Trophoblast cell (in vitro differentiated cells and primary cell): ENCODE data around the gene HBA2.

Source experiments
- DNase-seq, 2 donors: peaks; one replicate each; pipeline ENCODE4 v3.0.0-alpha.2; 2016
- H2AFZ ChIP-seq: 2 replicates; pipeline ENCODE4 v1.6.1; 2013; ENCODE audit warnings: low read length, moderate library complexity, mild to moderate bottlenecking; ENCODE audit not compliant: insufficient read depth, poor library complexity
- H2AK5ac ChIP-seq: 2 replicates; pipeline ENCODE4 v1.6.1; 2013; ENCODE audit warnings: mild to moderate bottlenecking, low read length
- H2BK120ac ChIP-seq: 2 replicates; pipeline ENCODE4 v1.6.1; 2013; ENCODE audit warnings: low read length, mild to moderate bottlenecking, moderate library complexity; ENCODE audit not compliant: insufficient read depth, poor library complexity
- H2BK12ac ChIP-seq: 2 replicates; pipeline ENCODE4 v1.6.1; 2013; ENCODE audit warnings: mild to moderate bottlenecking, low read length, moderate library complexity
- H2BK5ac ChIP-seq: 2 replicates; pipeline ENCODE4 v1.6.1; 2013; ENCODE audit warnings: low read length, low read depth, moderate library complexity, mild to moderate bottlenecking; ENCODE audit not compliant: poor library complexity
- H3K14ac ChIP-seq: 2 replicates; pipeline ENCODE4 v1.6.1; 2013; ENCODE audit warnings: mild to moderate bottlenecking, low read length
- H3K18ac ChIP-seq: 2 replicates; pipeline ENCODE4 v1.6.1; 2013; ENCODE audit warnings: mild to moderate bottlenecking, low read length
- H3K23ac ChIP-seq: 2 replicates; pipeline ENCODE4 v1.6.1; 2013; ENCODE audit warnings: low read length
- H3K27ac ChIP-seq: 2 replicates; pipeline ENCODE4 v1.5.1; 2013; ENCODE audit warnings: low read depth, mild to moderate bottlenecking, inconsistent platforms, low read length, moderate library complexity
- H3K27me3 ChIP-seq: 2 replicates; pipeline ENCODE4 v1.6.1; 2013; ENCODE audit warnings: inconsistent platforms, mild to moderate bottlenecking, low read length, moderate library complexity; ENCODE audit not compliant: insufficient read depth
- H3K36me3 ChIP-seq, 2 experiments: 1 replicate in 1 of 2; 2 replicates in 1 of 2; pipeline ENCODE4 v1.6.1; 2013; ENCODE audit warnings: low read length in 2 of 2, mild to moderate bottlenecking in 2 of 2, moderate library complexity in 1 of 2; ENCODE audit not compliant: insufficient read depth in 2 of 2, control insufficient read depth in 1 of 2
- H3K4ac ChIP-seq: 2 replicates; pipeline ENCODE4 v1.6.1; 2013; ENCODE audit warnings: low read depth, mild to moderate bottlenecking, low read length, moderate library complexity
- H3K4me1 ChIP-seq, 2 experiments: 1 replicate in 1 of 2; 2 replicates in 1 of 2; pipeline ENCODE4 v1.6.1; 2013; ENCODE audit warnings: low read length in 2 of 2, mild to moderate bottlenecking in 2 of 2, moderate library complexity in 1 of 2; ENCODE audit not compliant: insufficient read depth in 2 of 2, control insufficient read depth in 1 of 2
- H3K4me2 ChIP-seq: 2 replicates; pipeline ENCODE4 v1.6.1; 2013; ENCODE audit warnings: inconsistent platforms, mild to moderate bottlenecking, low read length, moderate library complexity
- H3K4me3 ChIP-seq: 2 replicates; pipeline ENCODE4 v1.5.1; 2013; ENCODE audit warnings: mild to moderate bottlenecking, low read depth, low read length, inconsistent platforms
- H3K79me1 ChIP-seq: one replicate; pipeline ENCODE4 v1.6.1; 2013; ENCODE audit warnings: low read length
- H3K79me2 ChIP-seq: 2 replicates; pipeline ENCODE4 v1.6.1; 2013; ENCODE audit warnings: low read length, mild to moderate bottlenecking; ENCODE audit not compliant: control insufficient read depth, insufficient read depth, poor library complexity
- H3K9ac ChIP-seq: 2 replicates; pipeline ENCODE4 v1.6.1; 2013; ENCODE audit warnings: mild to moderate bottlenecking, low read length
- H3K9me3 ChIP-seq: 2 replicates; pipeline ENCODE4 v1.6.1; 2013; ENCODE audit warnings: low read depth, mild to moderate bottlenecking, control low read depth, inconsistent platforms, low read length; ENCODE audit not compliant: insufficient read depth
- H4K12ac ChIP-seq: 2 replicates; pipeline ENCODE4 v1.6.1; 2013; ENCODE audit warnings: low read depth, mild to moderate bottlenecking, low read length, moderate library complexity
- H4K8ac ChIP-seq: 2 replicates; pipeline ENCODE4 v1.6.1; 2013; ENCODE audit warnings: low read depth, mild to moderate bottlenecking, low read length, moderate library complexity
- H4K91ac ChIP-seq: one replicate; pipeline ENCODE4 v1.6.1; 2013; ENCODE audit warnings: low read depth, mild to moderate bottlenecking, low read length, moderate library complexity
- WGBS: extraction: QIAGEN DNeasy Blood & Tissue Kit; methylation state at CpG from one replicate; pipeline ENCODE4 v1.1.7; 2013; ENCODE audit warnings: missing lambda C conversion rate; ENCODE audit not compliant: insufficient read length, insufficient coverage; ENCODE audit errors: extremely low coverage; 5-methylcytosine and 5-hydroxymethylcytosine counted together

The HBA2 gene

DNA sequence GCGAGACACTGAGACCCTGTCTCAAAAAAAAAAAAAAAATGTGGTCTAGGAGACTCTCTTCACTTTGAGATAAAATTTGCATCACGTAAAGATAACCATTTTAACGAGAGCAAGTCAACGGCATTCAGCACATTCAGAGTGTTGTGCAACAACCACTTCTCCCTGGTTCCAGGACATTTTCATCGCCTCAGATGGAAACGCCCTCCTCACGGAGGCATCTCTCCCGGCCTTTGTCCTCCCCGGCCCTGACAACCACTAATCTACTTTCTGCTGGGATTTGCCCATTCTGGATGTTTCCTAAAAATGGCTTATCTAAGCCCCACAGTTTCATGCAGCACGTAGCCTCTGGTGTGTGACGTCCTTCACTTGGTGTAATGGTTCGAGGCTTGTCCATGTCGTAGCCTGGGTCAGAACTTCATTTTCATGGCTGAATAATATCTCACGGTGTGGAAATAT, 27.9 kb upstream of the HBA2 start:
- H3K9me3 ChIP-seq, result no peaks in the 10 kb centered on the region
- H3K4ac ChIP-seq, result no peak overlapping the region
- WGBS, result no CpG with 5 or more reads among the region's 14 CpGs
- no peak overlapping the region for H3K27ac ChIP-seq
- H3K4me1 ChIP-seq, result no peaks in the 10 kb centered on the region
- H2BK120ac ChIP-seq, result no peak overlapping the region
- H2AK5ac ChIP-seq, result no peak overlapping the region
- H4K8ac ChIP-seq, result no peak overlapping the region
- H3K27me3 ChIP-seq, result no peaks in the 10 kb centered on the region
- no peak overlapping the region for H3K18ac ChIP-seq
- no peak overlapping the region for H3K23ac ChIP-seq
- H3K36me3 ChIP-seq, result no peaks in the 10 kb centered on the region
- H4K91ac ChIP-seq, result no peak overlapping the region
- no peaks in the 10 kb centered on the region for H3K79me2 ChIP-seq
- no peak overlapping the region for H3K4me3 ChIP-seq
- no peak overlapping the region for H2BK5ac ChIP-seq
- H3K9ac ChIP-seq, result no peak overlapping the region
- H2AFZ ChIP-seq, result no peak overlapping the region
- peak; percentile 45 to 75 for DNase-seq
- H3K4me2 ChIP-seq, result no peak overlapping the region
- H3K79me1 ChIP-seq, result no peaks in the 10 kb centered on the region
- no peak overlapping the region for H2BK12ac ChIP-seq
- H4K12ac ChIP-seq, result no peak overlapping the region
- H3K14ac ChIP-seq, result no peak overlapping the region

- H3K27me3 ChIP-seq, result no peaks in the 10 kb centered on the region
- no peak overlapping the region for H3K23ac ChIP-seq
- no peaks in the 10 kb centered on the region for H3K4me1 ChIP-seq
- no peak overlapping the region for H2BK12ac ChIP-seq
- H4K8ac ChIP-seq, result no peak overlapping the region
- H2AFZ ChIP-seq, result no peak overlapping the region
- H3K4me2 ChIP-seq, result no peak overlapping the region
- H2AK5ac ChIP-seq, result no peak overlapping the region
- H3K36me3 ChIP-seq, result no peaks in the 10 kb centered on the region
- H4K12ac ChIP-seq, result no peak overlapping the region
- H3K27ac ChIP-seq, result no peak overlapping the region
- no peak overlapping the region for H3K18ac ChIP-seq
- no peak overlapping the region for H2BK5ac ChIP-seq
- no peak overlapping the region for H2BK120ac ChIP-seq
- H3K4ac ChIP-seq, result no peak overlapping the region
- H3K79me2 ChIP-seq, result no peaks in the 10 kb centered on the region
- H3K79me1 ChIP-seq, result no peaks in the 10 kb centered on the region
- H3K4me3 ChIP-seq, result no peak overlapping the region
- no peak overlapping the region for H3K14ac ChIP-seq
- H3K9me3 ChIP-seq, result no peaks in the 10 kb centered on the region
- WGBS, result no CpG with 5 or more reads among the region's 2 CpGs
- H3K9ac ChIP-seq, result no peak overlapping the region
- DNase-seq, result peak; percentile 47 to 84
- H4K91ac ChIP-seq, result no peak overlapping the region
These were observed 26.0 kb upstream of the HBA2 start for GRCh38 chr16:146646-147045.

DNA sequence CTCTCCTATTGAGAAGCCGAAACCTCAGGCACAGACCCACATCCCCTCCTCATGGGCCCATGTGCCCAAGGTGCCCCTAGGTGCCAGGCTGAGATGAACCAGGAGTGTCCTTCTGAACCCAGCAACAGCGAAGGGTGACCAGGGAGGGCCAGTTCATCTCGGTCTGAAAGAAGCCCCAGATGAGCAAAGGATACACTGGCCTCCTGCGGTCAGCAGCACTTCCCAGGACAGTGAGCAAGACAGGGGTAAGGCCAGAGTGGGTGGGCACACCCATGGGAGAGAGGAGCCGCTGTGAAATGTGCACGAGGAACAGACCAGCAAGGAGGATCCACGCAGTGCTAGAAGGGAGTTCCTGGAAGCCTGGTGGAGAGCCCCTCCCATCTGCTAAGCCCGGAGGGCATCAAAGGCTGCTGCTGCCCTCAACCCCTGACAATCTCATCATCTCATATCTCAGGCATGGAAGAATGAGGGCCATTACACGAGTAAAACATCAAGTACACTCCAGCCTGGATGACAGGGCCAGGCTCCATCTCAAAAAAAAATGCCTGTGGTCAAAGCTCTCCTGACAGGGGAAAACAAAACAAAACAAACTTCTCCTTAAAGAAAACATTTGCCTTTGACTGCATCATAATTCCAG, 23.5 kb upstream of the HBA2 start:
- Histone ChIP-seq H2BK12ac (no peak overlapping the region), H3K14ac (no peak overlapping the region), H4K8ac (no peak overlapping the region), H2AK5ac (no peak overlapping the region), H3K79me2 (no peaks in the 10 kb centered on the region), H4K12ac (no peak overlapping the region), H3K36me3 (no peaks in the 10 kb centered on the region), H2BK5ac (no peak overlapping the region), H3K4me2 (no peak overlapping the region), H3K79me1 (no peaks in the 10 kb centered on the region), H3K4me3 (no peak overlapping the region), H2BK120ac (no peak overlapping the region), H2AFZ (no peak overlapping the region), H3K4ac (no peak overlapping the region), H3K4me1 (no peaks in the 10 kb centered on the region), H3K27ac (no peak overlapping the region), H4K91ac (no peak overlapping the region), H3K23ac (no peak overlapping the region), H3K9ac (no peak overlapping the region), H3K18ac (no peak overlapping the region), H3K9me3 (no peaks in the 10 kb centered on the region), H3K27me3 (peaks cover 2% of the 10 kb centered on the region)
- WGBS, result no CpG with 5 or more reads among the region's 9 CpGs
- DNase-seq, result peak; percentile 95 to 97

DNA sequence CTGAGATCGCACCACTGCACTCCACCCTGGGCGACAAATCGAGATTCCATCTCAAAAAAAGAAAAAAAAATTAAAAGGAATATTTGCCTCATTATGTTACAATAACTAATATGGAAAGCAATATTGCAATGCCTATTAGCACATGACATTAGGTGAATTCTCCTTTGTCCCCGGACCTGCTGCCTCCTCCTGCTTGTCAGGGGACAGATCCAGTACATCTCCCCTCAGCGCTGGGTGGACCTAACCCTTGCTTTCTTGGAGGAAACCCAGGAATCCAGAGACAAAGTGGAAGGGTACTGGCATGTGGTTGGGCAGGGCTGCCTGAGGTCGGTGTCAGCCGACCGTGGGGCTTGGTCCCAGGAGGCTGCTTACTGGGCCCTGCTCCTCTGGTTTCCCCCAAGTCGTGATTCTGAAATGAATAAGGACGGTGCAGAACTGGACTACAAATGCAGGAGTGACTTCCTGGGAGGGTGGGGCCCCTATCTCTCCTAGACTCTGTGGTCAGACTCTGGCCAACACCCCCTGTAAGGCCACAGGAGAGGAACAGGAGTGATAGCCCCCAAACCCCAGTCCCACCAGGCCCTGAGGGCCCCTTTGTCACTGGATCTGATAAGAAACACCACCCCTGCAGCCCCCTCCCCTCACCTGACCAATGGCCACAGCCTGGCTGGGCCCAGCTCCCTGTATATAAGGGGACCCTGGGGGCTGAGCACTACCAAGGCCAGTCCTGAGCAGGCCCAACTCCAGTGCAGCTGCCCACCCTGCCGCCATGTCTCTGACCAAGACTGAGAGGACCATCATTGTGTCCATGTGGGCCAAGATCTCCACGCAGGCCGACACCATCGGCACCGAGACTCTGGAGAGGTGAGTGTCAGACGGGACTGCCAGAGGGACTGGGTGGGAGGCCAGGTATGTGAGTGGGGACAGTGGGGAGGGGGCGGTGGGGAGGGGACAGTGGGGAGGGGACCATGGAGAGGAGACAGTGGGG, 20.2 kb upstream of the HBA2 start, which contains the start of gene HBZ:
HBZ (plus strand) TSS at position 504 of the 988 bp plus-strand sequence; CDS start at position 770, 266 bp downstream.
- Histone ChIP-seq H4K8ac (no peak within 1 kb of the TSS), H3K4me2 (no peak within 1 kb of the TSS), H3K4ac (no peak within 1 kb of the TSS), H3K23ac (no peak within 1 kb of the TSS), H4K12ac (no peak within 1 kb of the TSS), H3K79me2 (no peaks in the 10 kb centered on the region), H3K14ac (no peak within 1 kb of the TSS), H3K4me3 (no peak within 1 kb of the TSS), H3K9me3 (peaks cover 4% of the 10 kb centered on the region), H2AFZ (no peak within 1 kb of the TSS), H3K4me1 (peaks cover 5 to 6% of the 10 kb centered on the region in 2 experiments), H2BK12ac (no peak within 1 kb of the TSS), H2BK120ac (no peak within 1 kb of the TSS), H3K27ac (no peak within 1 kb of the TSS), H3K36me3 (no peaks in the 10 kb centered on the region), H2BK5ac (no peak within 1 kb of the TSS), H2AK5ac (no peak within 1 kb of the TSS), H3K18ac (no peak within 1 kb of the TSS), H3K79me1 (no peaks in the 10 kb centered on the region), H3K27me3 (peaks cover 25% of the 10 kb centered on the region), H3K9ac (no peak within 1 kb of the TSS), H4K91ac (no peak within 1 kb of the TSS)
- WGBS, result no CpG with 5 or more reads among the region's 17 CpGs
- DNase-seq, result no peak
